GM18870 (cell line): ENCODE data around the gene HOXA2.

Source experiments
- ATAC-seq: cut with Tn5 transposase; IDR thresholded peaks from one replicate; pipeline ENCODE4 v1.9.1; 2021; ENCODE audit warnings: moderate library complexity; ENCODE audit not compliant: unreplicated experiment

HOXA2 gene

DNA sequence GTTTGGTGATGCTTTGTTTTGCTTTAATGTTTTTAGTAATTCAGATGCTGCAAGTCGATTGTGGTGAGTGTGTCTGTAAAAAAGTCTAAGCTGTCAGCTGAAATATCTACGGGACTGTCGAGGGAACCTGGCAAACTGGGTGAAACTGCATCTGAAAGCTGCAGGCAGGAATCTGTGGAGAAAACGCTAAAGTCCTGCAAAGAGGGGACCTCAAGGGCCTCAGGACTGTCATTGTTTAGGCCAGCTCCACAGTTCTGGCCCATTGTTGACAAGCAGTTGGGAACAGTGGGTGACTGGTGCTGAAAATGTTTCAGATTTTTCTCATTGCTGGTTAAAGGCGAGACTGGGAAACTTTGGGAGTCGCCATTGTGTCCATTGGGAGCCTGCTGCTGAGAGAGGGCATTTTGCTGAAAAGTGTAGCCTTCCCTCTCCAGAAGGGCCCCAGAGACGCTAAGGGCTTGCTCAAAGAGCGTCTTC is 1.8 kb downstream of the HOXA2 start:
- ATAC-seq: no peak

DNA sequence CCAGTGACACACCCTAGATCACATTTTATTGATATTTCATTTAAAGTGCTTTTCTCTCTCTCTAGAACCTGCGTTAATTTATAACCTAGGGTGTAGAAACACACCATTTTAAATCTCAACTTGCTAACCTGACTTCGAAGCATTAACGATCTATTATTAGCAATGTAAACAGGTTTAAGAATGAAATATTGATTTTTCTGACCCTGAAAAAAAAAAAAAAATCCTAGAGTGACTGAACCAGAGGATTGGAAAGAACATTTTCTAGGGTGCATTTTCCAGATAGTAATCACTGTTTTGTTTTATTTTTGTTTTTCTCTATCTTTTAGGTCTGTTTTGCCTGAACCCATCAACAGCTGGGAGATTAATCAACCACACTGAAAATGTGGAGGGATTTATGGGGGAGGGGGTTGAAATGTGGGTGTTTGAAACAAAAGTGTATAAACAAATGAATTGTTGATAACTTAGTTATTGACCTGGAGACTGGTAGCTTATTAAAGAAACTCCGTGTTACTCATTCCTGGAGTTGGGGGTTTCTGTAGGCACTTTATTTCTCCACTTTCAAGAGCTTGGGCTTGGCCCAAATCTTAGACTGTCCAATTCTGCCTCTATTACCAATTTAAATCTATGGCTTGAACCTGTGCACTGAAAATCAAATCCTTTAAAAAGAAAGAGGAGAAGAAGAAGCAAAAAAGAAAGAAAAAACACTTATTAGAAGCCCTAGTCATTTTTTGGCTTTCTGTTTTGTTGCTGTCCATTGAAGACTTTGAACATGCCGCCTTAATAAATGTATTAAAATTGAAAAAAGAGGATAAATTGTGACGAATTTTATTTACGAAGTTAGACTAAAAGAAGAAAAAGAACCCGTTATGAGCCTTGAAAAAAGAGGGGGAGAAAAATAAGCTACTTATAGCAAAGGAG is 2.8 kb downstream of the HOXA2 start:
- ATAC-seq: no peak

- no peak for ATAC-seq
Observed at GRCh38 chr7:27098578-27099451, 3.7 kb downstream of the HOXA2 start.

GRCh38 chr7:27097686-27098577 is 4.6 kb downstream of the HOXA2 start:
- ATAC-seq: no peak

GRCh38 chr7:27096768-27097514 is 5.5 kb downstream of the HOXA2 start:
- ATAC-seq: no peak

- ATAC-seq: peak; percentile 84
Observed at GRCh38 chr7:27095897-27096767, 6.4 kb downstream of the HOXA2 start, which contains the start of gene HOXA1. TSS of gene HOXA1 (minus strand) at chr7:27096000. CDS start at chr7:27095912, 88 bp downstream.

GRCh38 chr7:27095050-27095896 is 7.2 kb downstream of the HOXA2 start:
- no peak for ATAC-seq

GRCh38 chr7:27094304-27095049 is 8.0 kb downstream of the HOXA2 start:
- ATAC-seq: no peak

DNA sequence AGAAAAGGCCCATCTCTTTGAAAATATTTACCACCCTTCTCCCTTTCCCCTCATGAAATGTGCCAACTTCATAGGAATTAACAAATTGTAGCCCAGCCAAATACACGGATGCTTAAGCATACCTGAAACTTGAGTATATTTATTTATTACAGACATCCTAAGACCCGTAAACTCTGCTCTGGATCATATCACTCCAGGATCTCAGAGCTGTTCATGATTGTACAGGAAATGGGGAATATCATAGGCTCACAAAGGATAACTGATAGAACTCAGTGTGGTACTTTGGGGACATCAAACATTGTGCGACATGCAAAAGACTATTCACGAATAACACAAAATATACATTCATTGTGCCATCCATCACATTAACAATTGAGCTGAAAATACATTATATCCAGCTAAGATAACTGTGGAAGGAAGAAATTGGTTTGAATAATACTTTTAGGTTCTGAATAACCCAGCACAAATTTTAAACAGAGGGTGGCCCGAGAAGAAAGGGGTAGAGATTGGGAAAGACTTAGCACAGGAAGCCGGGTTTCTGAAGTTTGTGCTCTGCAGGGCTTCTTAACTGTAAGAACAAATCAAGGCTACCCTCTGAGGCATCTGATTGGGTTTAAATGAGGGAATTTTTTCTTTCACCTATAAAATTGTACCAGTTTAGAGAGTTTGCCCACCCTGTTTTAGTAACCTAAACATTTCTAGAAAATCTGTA is 9.1 kb downstream of the HOXA2 start:
- no peak for ATAC-seq

DNA sequence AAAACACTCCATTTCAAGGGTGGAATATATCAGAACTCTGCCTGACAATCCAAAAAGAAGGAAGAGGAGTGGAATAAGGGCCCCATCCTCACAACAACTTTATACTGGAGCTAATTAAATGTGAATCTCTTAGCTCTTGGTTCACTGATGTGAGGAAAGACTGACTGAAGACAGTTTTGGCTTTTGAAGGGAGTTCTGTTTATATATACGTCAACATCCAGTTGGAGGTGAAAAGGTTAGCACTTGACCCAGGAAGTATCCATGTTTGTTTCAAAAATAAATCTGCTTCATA is 9.7 kb downstream of the HOXA2 start:
- no peak for ATAC-seq

DNA sequence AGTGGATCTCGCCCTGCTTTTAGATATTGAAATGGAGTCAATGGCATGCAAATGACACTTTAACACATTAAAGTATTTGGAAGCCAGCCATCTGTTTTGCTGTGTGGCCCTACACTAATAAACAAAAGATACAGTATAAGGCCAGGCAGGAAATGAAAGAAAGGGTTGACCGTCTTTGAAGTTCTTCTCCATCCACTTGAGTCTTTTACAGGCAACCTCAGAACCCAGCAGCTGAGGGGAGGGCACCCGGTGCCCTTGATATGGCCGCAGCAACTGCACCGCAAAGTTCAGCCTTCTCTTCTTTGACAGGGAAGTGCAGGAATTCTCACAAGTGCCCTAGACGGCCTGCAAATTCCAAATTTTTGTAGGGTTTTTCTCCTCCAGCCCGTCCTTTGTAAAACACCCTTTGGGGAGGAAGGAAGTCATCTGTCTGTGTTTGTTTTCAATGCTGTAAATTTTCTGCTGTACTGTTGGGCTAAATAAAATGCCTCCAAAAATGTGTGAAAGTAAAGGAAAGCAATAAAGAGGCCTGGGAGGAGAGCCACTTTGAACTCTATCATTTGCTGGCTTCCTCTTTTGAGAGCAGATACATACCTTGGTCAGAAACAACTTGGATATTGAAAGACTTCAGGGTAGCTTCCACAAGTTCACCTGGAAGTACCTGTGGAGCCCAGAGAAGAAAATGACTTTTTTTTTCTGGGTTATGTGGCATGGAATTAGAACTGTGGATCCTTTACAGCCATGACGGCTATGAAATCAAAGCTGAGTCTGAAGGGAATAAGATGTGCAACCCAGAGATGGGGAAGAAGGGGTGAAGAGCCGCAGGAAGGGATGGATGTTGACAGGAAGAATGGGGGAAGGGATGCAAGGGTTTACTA is 10.3 kb downstream of the HOXA2 start:
- ATAC-seq: no peak

- ATAC-seq: no peak
Observed at GRCh38 chr7:27091105-27091504, 11.4 kb downstream of the HOXA2 start.

DNA sequence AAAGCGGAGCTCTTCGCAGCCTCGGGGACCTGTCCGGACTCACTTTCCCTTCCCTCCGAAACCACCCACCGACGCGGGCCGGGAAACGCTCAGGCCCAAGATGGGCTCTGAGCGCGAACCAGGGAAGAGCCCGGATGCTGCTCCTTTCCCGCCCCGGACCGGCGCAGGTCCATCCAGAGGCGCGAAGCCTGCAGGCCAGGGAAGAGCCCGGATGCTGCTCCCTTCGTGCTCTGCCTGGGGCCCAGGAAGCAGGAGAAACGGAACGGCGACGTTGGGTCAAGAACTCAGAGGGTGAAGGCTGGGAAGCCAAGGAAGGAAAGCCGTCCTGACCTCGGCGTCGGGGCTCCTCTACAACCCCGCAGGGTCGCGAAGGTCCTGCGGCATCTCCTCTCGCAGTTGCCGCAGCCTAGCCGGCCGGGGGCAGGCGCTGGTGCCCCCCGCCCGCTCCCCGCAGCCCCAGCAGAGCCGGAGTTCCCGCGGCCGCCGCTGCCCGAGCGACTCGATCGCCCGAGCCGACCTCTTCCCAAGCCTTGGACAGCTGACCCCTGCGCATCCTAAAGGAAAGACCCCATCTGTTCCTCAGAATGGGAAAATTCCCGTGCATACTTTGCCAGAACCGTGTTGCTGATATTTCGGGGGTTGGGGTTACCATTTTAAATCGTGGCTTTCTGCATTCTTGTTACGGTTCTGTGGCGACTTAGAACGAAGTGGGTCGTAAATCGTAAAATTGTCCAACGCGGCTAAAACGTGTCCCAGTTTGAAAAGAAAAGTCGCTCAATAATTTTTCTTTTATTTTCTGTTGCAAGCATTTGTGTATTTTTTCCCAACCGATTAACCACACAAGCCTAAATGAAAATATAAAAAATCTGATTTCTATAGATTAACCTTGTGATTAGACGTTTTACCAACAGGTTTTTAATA is 14.2 kb downstream of the HOXA2 start:
- ATAC-seq: no peak

- peak; percentile 37 for ATAC-seq
Observed at GRCh38 chr7:27083646-27084045, 18.8 kb downstream of the HOXA2 start.

GRCh38 chr7:27082171-27082570 is 20.3 kb downstream of the HOXA2 start:
- no peak for ATAC-seq
